ENCODE measurements around the gene SPINK14.

The SPINK14 gene

DNA sequence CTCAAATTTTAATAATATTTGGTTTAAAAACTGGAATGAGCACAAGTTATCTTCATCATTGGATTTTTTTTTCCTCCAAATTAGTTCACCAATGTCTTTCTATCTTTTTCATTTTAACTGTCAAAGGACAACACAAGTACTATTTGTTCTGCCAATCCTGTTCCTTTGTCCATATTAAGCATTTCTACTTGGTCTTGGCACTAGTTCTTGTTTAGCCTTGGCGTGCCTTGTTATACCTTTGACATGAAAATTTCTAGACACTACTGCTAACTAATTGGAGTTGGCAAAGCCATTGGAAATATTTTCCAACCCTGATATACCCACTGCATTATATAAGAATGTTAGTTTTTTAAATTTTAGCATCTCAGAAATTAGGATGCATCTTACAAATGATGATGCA, 38.3 kb downstream of the SPINK14 start:
- DNase-seq (ENCODE audit: low read depth), result no peak
- TF ChIP-seq CTCF (IDR thresholded peaks at IDR 0.05; ENCODE audit: low read depth, low read length) (no peak), POLR2A (IDR thresholded peaks at IDR 0.05; ENCODE audit: extremely low read depth, insufficient read length) (no peak), MYC (IDR thresholded peaks at IDR 0.05; ENCODE audit: low read depth, low read length) (no peak)
- TF ChIP-seq, protein P1, sequence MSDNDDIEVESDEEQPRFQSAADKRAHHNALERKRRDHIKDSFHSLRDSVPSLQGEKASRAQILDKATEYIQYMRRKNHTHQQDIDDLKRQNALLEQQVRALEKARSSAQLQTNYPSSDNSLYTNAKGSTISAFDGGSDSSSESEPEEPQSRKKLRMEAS (IDR thresholded peaks at IDR 0.05; ENCODE audit: low read depth, low read length), result no peak

DNA sequence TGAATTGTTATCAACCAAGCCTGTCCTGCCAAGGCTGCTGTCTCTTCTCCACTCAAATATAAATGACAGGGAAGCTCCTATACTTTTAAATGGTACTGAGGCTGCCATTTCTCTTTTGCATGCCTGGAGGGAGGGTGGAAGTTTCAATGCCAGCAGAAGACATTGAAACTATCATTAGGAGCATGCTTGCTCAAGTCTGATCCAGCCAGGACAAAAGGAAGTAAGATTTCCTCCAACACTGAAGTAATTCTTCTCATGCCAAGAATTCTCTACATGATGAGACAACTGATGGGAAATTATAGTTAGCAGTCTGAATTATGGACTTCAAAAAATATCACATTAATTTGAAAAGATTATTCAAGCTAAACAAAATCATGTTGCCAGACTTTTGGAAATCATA, 39.9 kb downstream of the SPINK14 start:
- no peak for DNase-seq (ENCODE audit: low read depth)
- TF ChIP-seq, protein P1 (IDR thresholded peaks at IDR 0.05; ENCODE audit: low read depth, low read length), result no peak
- TF ChIP-seq CTCF (IDR thresholded peaks at IDR 0.05; ENCODE audit: low read depth, low read length) (no peak), POLR2A (IDR thresholded peaks at IDR 0.05; ENCODE audit: extremely low read depth, insufficient read length) (no peak), MYC (IDR thresholded peaks at IDR 0.05; ENCODE audit: low read depth, low read length) (no peak)
- H3K4me3 ChIP-seq (ENCODE audit: low read depth, low read length), result no peak overlapping the region

More for the DNA sequence above, 38.3 kb downstream of the SPINK14 start:
- no peak overlapping the region for H3K4me3 ChIP-seq (ENCODE audit: low read depth, low read length)

DNA sequence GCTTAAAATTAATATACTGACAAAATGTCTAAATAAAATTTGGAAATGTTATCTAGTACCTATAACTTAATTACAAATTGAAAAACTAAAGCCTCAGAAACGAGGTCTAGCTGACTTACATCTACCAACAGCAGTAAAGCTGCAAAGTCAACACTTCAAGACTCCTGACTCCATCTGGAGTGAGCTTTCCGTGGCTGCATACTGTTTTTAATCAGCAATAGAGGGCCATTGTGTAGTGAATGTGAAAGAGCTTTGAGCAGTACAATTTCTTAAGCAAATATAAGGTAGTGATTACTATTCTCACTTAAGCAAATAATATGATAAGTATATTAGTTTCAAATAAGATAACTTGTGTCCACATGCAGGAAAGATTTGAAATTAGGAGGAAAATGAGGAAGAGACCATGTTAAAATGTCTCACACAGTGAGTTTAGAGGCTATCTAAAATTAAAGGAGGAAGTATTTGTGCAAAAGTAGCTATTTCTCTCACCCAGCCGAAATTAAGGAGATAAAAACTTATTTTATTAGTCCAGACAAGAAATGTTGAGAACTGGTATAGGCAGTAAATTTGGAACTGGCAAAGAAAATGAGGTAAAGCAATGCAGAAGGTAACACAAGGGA, 40.9 kb downstream of the SPINK14 start:
- TF ChIP-seq POLR2A (IDR thresholded peaks at IDR 0.05; ENCODE audit: extremely low read depth, insufficient read length) (no peak), MYC (IDR thresholded peaks at IDR 0.05; ENCODE audit: low read depth, low read length) (no peak), CTCF (IDR thresholded peaks at IDR 0.05; ENCODE audit: low read depth, low read length) (no peak)
- TF ChIP-seq, protein P1 (IDR thresholded peaks at IDR 0.05; ENCODE audit: low read depth, low read length), result no peak
- H3K4me3 ChIP-seq (ENCODE audit: low read depth, low read length), result no peak overlapping the region
- DNase-seq (ENCODE audit: low read depth), result no peak

DNA sequence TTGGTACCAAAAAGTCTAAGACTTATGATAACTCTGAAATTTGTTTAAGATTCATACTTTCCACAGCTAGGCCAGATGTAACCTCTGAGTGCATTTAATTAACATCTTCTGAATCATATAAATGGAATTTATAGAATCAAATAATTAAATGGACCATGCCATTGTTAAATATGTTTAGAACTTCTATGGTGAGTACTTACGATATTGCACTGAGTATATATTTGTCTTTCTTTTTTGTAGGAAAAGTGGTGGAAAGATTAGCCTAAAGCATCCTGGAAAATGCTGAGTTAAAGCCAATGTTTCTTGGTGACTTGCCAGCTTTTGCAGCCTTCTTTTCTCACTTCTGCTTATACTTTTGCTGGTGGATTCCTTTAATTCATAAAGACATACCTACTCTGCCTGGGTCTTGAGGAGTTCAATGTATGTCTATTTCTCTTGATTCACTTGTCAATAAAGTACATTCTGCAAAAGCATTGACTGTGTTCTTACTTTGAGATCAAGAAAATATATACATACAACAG, 46.4 kb downstream of the SPINK14 start:
- no peak for TF ChIP-seq POLR2A (IDR thresholded peaks at IDR 0.05; ENCODE audit: extremely low read depth, insufficient read length)
- TF ChIP-seq MYC (IDR thresholded peaks at IDR 0.05; ENCODE audit: low read depth, low read length), result no peak
- TF ChIP-seq CTCF (IDR thresholded peaks at IDR 0.05; ENCODE audit: low read depth, low read length), result no peak
- TF ChIP-seq, protein P1 (IDR thresholded peaks at IDR 0.05; ENCODE audit: low read depth, low read length), result no peak
- no peak overlapping the region for H3K4me3 ChIP-seq (ENCODE audit: low read depth, low read length)

GRCh38 chr5:148221508-148221907, 53.2 kb downstream of the SPINK14 start:
- no peak for DNase-seq (ENCODE audit: low read depth)
- no peak overlapping the region for H3K4me3 ChIP-seq (ENCODE audit: low read depth, low read length)
- TF ChIP-seq MYC (IDR thresholded peaks at IDR 0.05; ENCODE audit: low read depth, low read length) (no peak), CTCF (IDR thresholded peaks at IDR 0.05; ENCODE audit: low read depth, low read length) (no peak), POLR2A (IDR thresholded peaks at IDR 0.05; ENCODE audit: extremely low read depth, insufficient read length) (no peak)
- TF ChIP-seq, protein P1 (IDR thresholded peaks at IDR 0.05; ENCODE audit: low read depth, low read length), result no peak

More for the DNA sequence above, 46.4 kb downstream of the SPINK14 start:
- DNase-seq (ENCODE audit: low read depth), result no peak
